Endothelial cell of umbilical vein (primary cell): Measurements from ENCODE around the gene C6orf89. TPM values are rescaled to one million over a fixed set of nuclear protein-coding genes. Genes with fewer than 3 reads are reported as not detected.

Experiments
- BruUV-seq: library from RNA; stranded (reverse); fragments of 400-500 nt; replicated peaks from 2 replicates; lab custom pipeline; 2021; lab: Mats Ljungman, UMichigan
- CTCF ChIA-PET: fragments of 300-600, 350-600 bp; sonication (Branson Sonifier 250); formaldehyde crosslinking; loops from one replicate; lab custom pipeline; 2021; ENCODE audit warnings: antibody characterized with exemption, inconsistent platforms; lab: Charles Lee
- POLR2A ChIA-PET: fragments of 300-600, 350-600 bp; sonication (Branson Sonifier 250); formaldehyde crosslinking; loops from one replicate; lab custom pipeline; 2021; ENCODE audit warnings: antibody characterized with exemption, inconsistent platforms; lab: Charles Lee
- DNase-seq: peaks from one replicate; pipeline ENCODE4 v3.0.0-alpha.2; 2011; ENCODE audit warnings: low read depth, low spot score
- FAIRE-seq: peaks from 2 replicates; lab custom pipeline; 2011; peaks lifted over from hg19 to GRCh38; lab: Jason Lieb, UNC
- H2AFZ ChIP-seq: 2 replicates; pipeline ENCODE4 v1.6.0; 2012; ENCODE audit warnings: low read depth, low read length, control low read depth, inconsistent platforms
- H3K27ac ChIP-seq: 2 replicates; pipeline ENCODE4 v1.5.1; 2011; ENCODE audit warnings: low read depth, mild to moderate bottlenecking, control low read depth, low read length, moderate library complexity; ENCODE audit not compliant: insufficient read depth
- H3K27me3 ChIP-seq, 2 experiments: 2 replicates each; pipeline versions ENCODE4 v1.6.0 to v1.6.1; 2011; ENCODE audit warnings: low read length in 2 of 2, mixed read lengths in 1 of 2; ENCODE audit not compliant: control insufficient read depth in 2 of 2, insufficient read depth in 2 of 2
- H3K36me3 ChIP-seq, 2 experiments: 2 replicates in 1 of 2; 3 replicates in 1 of 2; pipeline ENCODE4 v1.5.1; 2011; ENCODE audit warnings: low read length in 2 of 2, mild to moderate bottlenecking in 1 of 2, moderate library complexity in 1 of 2; ENCODE audit not compliant: control insufficient read depth in 2 of 2, insufficient read depth in 2 of 2; ENCODE audit errors: extremely low read depth in 1 of 2
- H3K4me1 ChIP-seq: 3 replicates; pipeline ENCODE4 v1.5.1; 2011; ENCODE audit warnings: mild to moderate bottlenecking, low read length; ENCODE audit not compliant: control insufficient read depth, insufficient read depth; ENCODE audit errors: extremely low read depth
- H3K4me2 ChIP-seq: 2 replicates; pipeline ENCODE4 v1.6.1; 2011; ENCODE audit warnings: low read length, control low read depth, mixed read lengths; ENCODE audit not compliant: insufficient read depth
- H3K4me3 ChIP-seq, 3 experiments: fragments of 200-600 bp in 1 of 3; sonication (generic), shearing (Covaris generic) in 1 of 3; replicated peaks in 1 of 3; 2 replicates each; pipeline ENCODE4 v1.5.1; 2011 to 2016; ENCODE audit warnings: control low read depth in 3 of 3, low read length in 3 of 3, mild to moderate bottlenecking in 2 of 3, inconsistent platforms in 1 of 3, low read depth in 1 of 3, moderate library complexity in 1 of 3; ENCODE audit not compliant: insufficient read depth in 1 of 3
- H3K79me2 ChIP-seq: 2 replicates; pipeline ENCODE4 v1.6.0; 2012; ENCODE audit warnings: low read length, inconsistent platforms; ENCODE audit not compliant: control insufficient read depth, insufficient read depth
- H3K9ac ChIP-seq: replicated peaks from 2 replicates; pipeline ENCODE3; 2011; ENCODE audit warnings: low read length, control low read depth; ENCODE audit not compliant: insufficient read depth; ENCODE audit errors: extremely low read depth
- H3K9me1 ChIP-seq: replicated peaks from 3 replicates; pipeline ENCODE4 v1.6.0; 2011; ENCODE audit warnings: mild to moderate bottlenecking, low read length; ENCODE audit not compliant: control insufficient read depth, insufficient read depth; ENCODE audit errors: extremely low read depth
- H3K9me3 ChIP-seq: replicated peaks from 2 replicates; pipeline ENCODE4 v1.5.1; 2012; ENCODE audit warnings: low read length, inconsistent platforms; ENCODE audit not compliant: control insufficient read depth, insufficient read depth
- H4K20me1 ChIP-seq: replicated peaks from 2 replicates; pipeline ENCODE3; 2011; ENCODE audit warnings: mild to moderate bottlenecking, low read length; ENCODE audit not compliant: control insufficient read depth, insufficient read depth; ENCODE audit errors: extremely low read depth
- EZH2 ChIP-seq: IDR thresholded peaks from 2 replicates; pipeline ENCODE4 v1.6.1; 2012; ENCODE audit warnings: borderline replicate concordance, low read depth, mild to moderate bottlenecking, moderate library complexity, low read length, inconsistent platforms; ENCODE audit not compliant: severe bottlenecking
- FOS ChIP-seq: IDR thresholded peaks from 2 replicates; pipeline ENCODE4 v1.6.1; 2011; ENCODE audit warnings: mild to moderate bottlenecking, low read length, moderate library complexity, borderline replicate concordance; ENCODE audit not compliant: insufficient read depth
- GATA2 ChIP-seq: IDR thresholded peaks from 2 replicates; pipeline ENCODE4 v1.7.0; 2011; ENCODE audit warnings: low read depth, mild to moderate bottlenecking, moderate library complexity, mixed read lengths, low read length; ENCODE audit not compliant: insufficient read length, insufficient read depth
- JUN ChIP-seq: IDR thresholded peaks from 2 replicates; pipeline ENCODE4 v1.6.1; 2011; ENCODE audit warnings: borderline replicate concordance, low read depth; ENCODE audit not compliant: insufficient read length, insufficient read depth
- MYC ChIP-seq: IDR thresholded peaks from one replicate; pipeline ENCODE4 v1.6.1; 2011; ENCODE audit warnings: mild to moderate bottlenecking, low read depth, low read length
- POLR2A ChIP-seq: IDR thresholded peaks from 2 replicates; pipeline ENCODE4 v1.6.1; 2012; ENCODE audit warnings: low read depth, mild to moderate bottlenecking, control low read depth, low read length
- POLR2AphosphoS5 ChIP-seq: IDR thresholded peaks from 2 replicates; pipeline ENCODE4 v1.6.1; 2012; ENCODE audit warnings: low read depth, mild to moderate bottlenecking, control low read depth, low read length, moderate library complexity; ENCODE audit not compliant: insufficient read depth
- dilution Hi-C: fragments of 300-500 bp; cut with MboI; formaldehyde crosslinking; loops from one replicate; pipeline ENCODE4 v1.15.0; 2019; ENCODE audit warnings: low sequenced_read_pairs; ENCODE audit not compliant: extremely low pct_ligation_motif_present
- intact Hi-C: fragments of 100-400 bp; cut with micrococcal nuclease; formaldehyde crosslinking; loops from one replicate; pipeline ENCODE4 v1.10.0; 2022
- polyA plus RNA-seq, 4 experiments: library from polyadenylated mRNA; depleted of rRNA in 3 of 4; stranded (reverse) in 3 of 4; unstranded in 1 of 4; fragments of >200 nt; gene quantifications; 2 replicates each; pipeline versions ENCODE4 v1.2.1 to v1.2.3, GENCODE V29; 2011 to 2012; ENCODE audit warnings: missing spikeins in 1 of 4
- total RNA-seq: library from RNA; stranded (reverse); gene quantifications from 2 replicates; pipeline ENCODE4 v1.2.3, GENCODE V29; 2021
- TF ChIP-seq, protein P1 (sequence below): IDR thresholded peaks from 2 replicates; pipeline ENCODE4 v1.6.1; 2011; ENCODE audit not compliant: insufficient read depth, insufficient read length
- TF ChIP-seq, protein P2 (sequence below), 2 donors: IDR thresholded peaks; 1 replicate in 1 of 2; 2 replicates in 1 of 2; pipeline ENCODE4 v1.5.1; 2011; ENCODE audit warnings: low read length in 2 of 2, mild to moderate bottlenecking in 2 of 2, moderate library complexity in 2 of 2, control low read depth in 1 of 2, inconsistent platforms in 1 of 2, low read depth in 1 of 2; ENCODE audit not compliant: insufficient read depth in 1 of 2; ENCODE audit errors: extremely low read depth in 1 of 2

The C6orf89 gene
- total and polyA plus RNA-seq, 2 donors (not counting 3 experiments of a cell fraction or from before 2014, with no cell fraction given): 18.2 to 34.0 TPM

DNA sequence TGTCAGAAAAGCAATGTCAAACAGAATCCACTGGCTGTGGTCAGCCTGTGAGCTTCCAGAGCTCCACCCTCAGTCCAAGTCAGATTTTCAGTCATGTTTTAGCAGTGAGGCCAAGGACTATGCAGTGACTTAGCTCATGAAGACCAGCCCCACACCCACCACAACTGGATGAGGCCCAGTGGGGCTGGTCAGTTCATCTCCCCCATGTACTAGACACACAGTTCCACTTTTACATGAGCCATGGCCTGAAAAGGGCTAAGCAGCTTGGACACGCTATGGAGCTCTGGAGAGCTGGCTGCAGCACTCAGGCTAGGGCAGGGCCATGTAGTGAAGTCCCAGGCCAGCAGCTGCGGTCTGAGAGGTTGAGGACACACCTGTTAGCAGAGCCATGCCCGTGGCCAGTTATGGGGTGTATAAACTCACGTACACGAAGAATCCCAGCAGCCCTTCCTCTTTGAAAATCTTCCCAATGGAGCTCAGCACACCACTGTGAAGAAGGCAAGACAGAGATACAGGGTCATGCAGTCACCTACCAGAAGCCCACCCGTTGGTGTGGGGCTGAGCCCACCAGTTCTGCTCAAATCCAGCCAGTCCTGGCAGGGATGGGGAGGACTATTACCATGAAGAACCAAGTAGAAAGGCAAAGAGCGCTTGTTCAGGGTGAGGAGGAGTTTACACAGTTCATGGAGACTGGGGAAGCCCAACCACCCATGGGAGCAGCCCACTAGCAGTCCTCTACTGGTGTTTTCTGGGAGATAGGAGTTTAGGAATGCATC, 89.7 kb downstream of the C6orf89 start:
- DNase-seq (no peak), FAIRE-seq (no peak)
- Histone ChIP-seq H3K9me1 (no peaks in the 10 kb centered on the region), H3K79me2 (peaks cover 24% of the 10 kb centered on the region), H3K9me3 (no peaks in the 10 kb centered on the region), H4K20me1 (no peaks in the 10 kb centered on the region), H3K27ac (no peak overlapping the region), H3K36me3 (peaks cover 34 to 79% of the 10 kb centered on the region in 2 experiments), H2AFZ (no peak overlapping the region), H3K27me3 (no peaks in the 10 kb centered on the region), H3K4me1 (no peaks in the 10 kb centered on the region), H3K4me2 (no peak overlapping the region), H3K9ac (no peak overlapping the region), H3K4me3 (no peak overlapping the region)
- intact Hi-C loops: no loop called here
- no TSS peak for BruUV-seq
- POLR2A ChIA-PET: no interaction called here
- CTCF ChIA-PET: interaction anchor here (5.3 kb wide), 1 partner anchor 43 kb away, joined by 40 read pairs; no protein-coding TSS in a partner anchor
- TF ChIP-seq FOS (no peak), EZH2 (no peak), MYC (no peak), POLR2AphosphoS5 (no peak), POLR2A (no peak), JUN (no peak), GATA2 (no peak)
- TF ChIP-seq, protein P1, sequence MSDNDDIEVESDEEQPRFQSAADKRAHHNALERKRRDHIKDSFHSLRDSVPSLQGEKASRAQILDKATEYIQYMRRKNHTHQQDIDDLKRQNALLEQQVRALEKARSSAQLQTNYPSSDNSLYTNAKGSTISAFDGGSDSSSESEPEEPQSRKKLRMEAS: no peak
- TF ChIP-seq, protein P2, sequence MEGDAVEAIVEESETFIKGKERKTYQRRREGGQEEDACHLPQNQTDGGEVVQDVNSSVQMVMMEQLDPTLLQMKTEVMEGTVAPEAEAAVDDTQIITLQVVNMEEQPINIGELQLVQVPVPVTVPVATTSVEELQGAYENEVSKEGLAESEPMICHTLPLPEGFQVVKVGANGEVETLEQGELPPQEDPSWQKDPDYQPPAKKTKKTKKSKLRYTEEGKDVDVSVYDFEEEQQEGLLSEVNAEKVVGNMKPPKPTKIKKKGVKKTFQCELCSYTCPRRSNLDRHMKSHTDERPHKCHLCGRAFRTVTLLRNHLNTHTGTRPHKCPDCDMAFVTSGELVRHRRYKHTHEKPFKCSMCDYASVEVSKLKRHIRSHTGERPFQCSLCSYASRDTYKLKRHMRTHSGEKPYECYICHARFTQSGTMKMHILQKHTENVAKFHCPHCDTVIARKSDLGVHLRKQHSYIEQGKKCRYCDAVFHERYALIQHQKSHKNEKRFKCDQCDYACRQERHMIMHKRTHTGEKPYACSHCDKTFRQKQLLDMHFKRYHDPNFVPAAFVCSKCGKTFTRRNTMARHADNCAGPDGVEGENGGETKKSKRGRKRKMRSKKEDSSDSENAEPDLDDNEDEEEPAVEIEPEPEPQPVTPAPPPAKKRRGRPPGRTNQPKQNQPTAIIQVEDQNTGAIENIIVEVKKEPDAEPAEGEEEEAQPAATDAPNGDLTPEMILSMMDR (IDR thresholded peaks at IDR 0.05; ENCODE audit: extremely low read depth in 1 of 2, insufficient read depth in 1 of 2, low read depth in 1 of 2, low read length in 2 of 2): no peak
- dilution Hi-C loops: no loop called here
